MM.1S (cell line): ENCODE measurements around the gene ESRRA.

Experiments used
- EZH2 ChIP-seq: fragments of 300-600 bp; sonication (generic); optimal IDR thresholded peaks from 2 replicates; pipeline ENCODE3; 2017; ENCODE audit warnings: low read depth, mild to moderate bottlenecking, antibody characterized with exemption, low read length, mixed read lengths
- EZH2phosphoT487 ChIP-seq: fragments of 300-600 bp; sonication (generic); IDR thresholded peaks from 2 replicates; pipeline ENCODE4 v1.6.1; 2018; ENCODE audit warnings: antibody characterized with exemption, low read length
- TF ChIP-seq, protein P1 (sequence below): fragments of 300-600 bp; sonication (generic); IDR thresholded peaks from 2 replicates; pipeline ENCODE4 v1.5.1; 2016; ENCODE audit warnings: antibody characterized with exemption, low read length, mixed read lengths

- TF ChIP-seq, protein P1, sequence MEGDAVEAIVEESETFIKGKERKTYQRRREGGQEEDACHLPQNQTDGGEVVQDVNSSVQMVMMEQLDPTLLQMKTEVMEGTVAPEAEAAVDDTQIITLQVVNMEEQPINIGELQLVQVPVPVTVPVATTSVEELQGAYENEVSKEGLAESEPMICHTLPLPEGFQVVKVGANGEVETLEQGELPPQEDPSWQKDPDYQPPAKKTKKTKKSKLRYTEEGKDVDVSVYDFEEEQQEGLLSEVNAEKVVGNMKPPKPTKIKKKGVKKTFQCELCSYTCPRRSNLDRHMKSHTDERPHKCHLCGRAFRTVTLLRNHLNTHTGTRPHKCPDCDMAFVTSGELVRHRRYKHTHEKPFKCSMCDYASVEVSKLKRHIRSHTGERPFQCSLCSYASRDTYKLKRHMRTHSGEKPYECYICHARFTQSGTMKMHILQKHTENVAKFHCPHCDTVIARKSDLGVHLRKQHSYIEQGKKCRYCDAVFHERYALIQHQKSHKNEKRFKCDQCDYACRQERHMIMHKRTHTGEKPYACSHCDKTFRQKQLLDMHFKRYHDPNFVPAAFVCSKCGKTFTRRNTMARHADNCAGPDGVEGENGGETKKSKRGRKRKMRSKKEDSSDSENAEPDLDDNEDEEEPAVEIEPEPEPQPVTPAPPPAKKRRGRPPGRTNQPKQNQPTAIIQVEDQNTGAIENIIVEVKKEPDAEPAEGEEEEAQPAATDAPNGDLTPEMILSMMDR = no peak
- TF ChIP-seq EZH2phosphoT487 (no peak), EZH2 (no peak)
Observed at GRCh38 chr11:64324692-64325469, 19.6 kb downstream of the ESRRA start.
